Measurements from ENCODE around the gene TBX4.

TBX4 gene

GRCh38 chr17:61482467-61482866, 30.2 kb downstream of the TBX4 start:
- Histone ChIP-seq H3K27me3 (ENCODE audit: control insufficient read depth in 5 of 5, insufficient read depth in 4 of 5, low read length in 5 of 5) (peaks cover 0 to 8% (median 3%) of the 10 kb centered on the region in 5 donors), H3K4me3 (ENCODE audit: low read depth in 1 of 5, low read length in 5 of 5) (no peak overlapping the region), H3K4me1 (ENCODE audit: control insufficient read depth in 5 of 5, insufficient read depth in 5 of 5, low read length in 5 of 5) (no peaks in the 10 kb centered on the region), H3K36me3 (ENCODE audit: control insufficient read depth in 5 of 5, insufficient read depth in 5 of 5, low read length in 5 of 5) (no peaks in the 10 kb centered on the region), H3K27ac (ENCODE audit: low read depth, low read length) (no peak overlapping the region), H3K9me3 (ENCODE audit: control insufficient read depth in 5 of 5, low read length in 5 of 5) (no peaks in the 10 kb centered on the region), H3K9ac (ENCODE audit: low read length in 5 of 5) (no peak overlapping the region)

- Histone ChIP-seq H3K9me3 (ENCODE audit: control insufficient read depth in 5 of 5, low read length in 5 of 5) (no peaks in the 10 kb centered on the region), H3K4me1 (ENCODE audit: control insufficient read depth in 5 of 5, insufficient read depth in 5 of 5, low read length in 5 of 5) (no peaks in the 10 kb centered on the region), H3K27me3 (ENCODE audit: control insufficient read depth in 5 of 5, insufficient read depth in 4 of 5, low read length in 5 of 5) (peaks cover 0 to 8% (median 3%) of the 10 kb centered on the region in 5 donors), H3K9ac (ENCODE audit: low read length in 5 of 5) (no peak overlapping the region), H3K27ac (ENCODE audit: low read depth, low read length) (no peak overlapping the region), H3K36me3 (ENCODE audit: control insufficient read depth in 5 of 5, insufficient read depth in 5 of 5, low read length in 5 of 5) (no peaks in the 10 kb centered on the region), H3K4me3 (ENCODE audit: low read depth in 1 of 5, low read length in 5 of 5) (no peak overlapping the region)
These were observed 31.5 kb downstream of the TBX4 start for GRCh38 chr17:61483778-61484116.

GRCh38 chr17:61484174-61484573, 32.0 kb downstream of the TBX4 start:
- Histone ChIP-seq H3K36me3 (ENCODE audit: control insufficient read depth in 5 of 5, insufficient read depth in 5 of 5, low read length in 5 of 5) (no peaks in the 10 kb centered on the region), H3K27me3 (ENCODE audit: control insufficient read depth in 5 of 5, insufficient read depth in 4 of 5, low read length in 5 of 5) (peaks cover 0 to 8% (median 3%) of the 10 kb centered on the region in 5 donors), H3K9ac (ENCODE audit: low read length in 5 of 5) (no peak overlapping the region), H3K4me1 (ENCODE audit: control insufficient read depth in 5 of 5, insufficient read depth in 5 of 5, low read length in 5 of 5) (no peaks in the 10 kb centered on the region), H3K9me3 (ENCODE audit: control insufficient read depth in 5 of 5, low read length in 5 of 5) (no peaks in the 10 kb centered on the region), H3K4me3 (ENCODE audit: low read depth in 1 of 5, low read length in 5 of 5) (no peak overlapping the region), H3K27ac (ENCODE audit: low read depth, low read length) (no peak overlapping the region)

GRCh38 chr17:61485067-61485775, 33.0 kb downstream of the TBX4 start:
- Histone ChIP-seq H3K4me1 (ENCODE audit: control insufficient read depth in 5 of 5, insufficient read depth in 5 of 5, low read length in 5 of 5) (no peaks in the 10 kb centered on the region), H3K9ac (ENCODE audit: low read length in 5 of 5) (no peak overlapping the region), H3K9me3 (ENCODE audit: control insufficient read depth in 5 of 5, low read length in 5 of 5) (no peaks in the 10 kb centered on the region), H3K4me3 (ENCODE audit: low read depth in 1 of 5, low read length in 5 of 5) (no peak overlapping the region), H3K36me3 (ENCODE audit: control insufficient read depth in 5 of 5, insufficient read depth in 5 of 5, low read length in 5 of 5) (no peaks in the 10 kb centered on the region), H3K27ac (ENCODE audit: low read depth, low read length) (no peak overlapping the region), H3K27me3 (ENCODE audit: control insufficient read depth in 5 of 5, insufficient read depth in 4 of 5, low read length in 5 of 5) (peaks cover 0 to 8% (median 3%) of the 10 kb centered on the region in 5 donors)

- no peak overlapping the region for H3K4me3 ChIP-seq (ENCODE audit: low read depth in 1 of 5, low read length in 5 of 5)
- H3K36me3 ChIP-seq (ENCODE audit: control insufficient read depth in 5 of 5, insufficient read depth in 5 of 5, low read length in 5 of 5) = no peaks in the 10 kb centered on the region
These were observed 34.2 kb downstream of the TBX4 start for GRCh38 chr17:61486135-61487120.

GRCh38 chr17:61487161-61487988, 35.2 kb downstream of the TBX4 start:
- Histone ChIP-seq H3K36me3 (ENCODE audit: control insufficient read depth in 5 of 5, insufficient read depth in 5 of 5, low read length in 5 of 5) (no peaks in the 10 kb centered on the region), H3K27me3 (ENCODE audit: control insufficient read depth in 5 of 5, insufficient read depth in 4 of 5, low read length in 5 of 5) (peaks cover 0 to 8% (median 3%) of the 10 kb centered on the region in 5 donors), H3K4me3 (ENCODE audit: low read depth in 1 of 5, low read length in 5 of 5) (no peak overlapping the region), H3K4me1 (ENCODE audit: control insufficient read depth in 5 of 5, insufficient read depth in 5 of 5, low read length in 5 of 5) (no peaks in the 10 kb centered on the region), H3K9ac (ENCODE audit: low read length in 5 of 5) (no peak overlapping the region), H3K9me3 (ENCODE audit: control insufficient read depth in 5 of 5, low read length in 5 of 5) (no peaks in the 10 kb centered on the region), H3K27ac (ENCODE audit: low read depth, low read length) (no peak overlapping the region)

More at GRCh38 chr17:61486135-61487120, 34.2 kb downstream of the TBX4 start:
- no peaks in the 10 kb centered on the region for H3K4me1 ChIP-seq (ENCODE audit: control insufficient read depth in 5 of 5, insufficient read depth in 5 of 5, low read length in 5 of 5)
- peaks cover 0 to 8% (median 3%) of the 10 kb centered on the region in 5 donors for H3K27me3 ChIP-seq (ENCODE audit: control insufficient read depth in 5 of 5, insufficient read depth in 4 of 5, low read length in 5 of 5)
- no peak overlapping the region for H3K9ac ChIP-seq (ENCODE audit: low read length in 5 of 5)
- H3K27ac ChIP-seq (ENCODE audit: low read depth, low read length) = no peak overlapping the region
- no peaks in the 10 kb centered on the region for H3K9me3 ChIP-seq (ENCODE audit: control insufficient read depth in 5 of 5, low read length in 5 of 5)

GRCh38 chr17:61487989-61488595, 35.9 kb downstream of the TBX4 start:
- H3K4me1 ChIP-seq (ENCODE audit: control insufficient read depth in 5 of 5, insufficient read depth in 5 of 5, low read length in 5 of 5) = no peaks in the 10 kb centered on the region

GRCh38 chr17:61488878-61489718, 36.9 kb downstream of the TBX4 start:
- peaks cover 0 to 8% (median 3%) of the 10 kb centered on the region in 5 donors for H3K27me3 ChIP-seq (ENCODE audit: control insufficient read depth in 5 of 5, insufficient read depth in 4 of 5, low read length in 5 of 5)

More at GRCh38 chr17:61487989-61488595, 35.9 kb downstream of the TBX4 start:
- Histone ChIP-seq H3K36me3 (ENCODE audit: control insufficient read depth in 5 of 5, insufficient read depth in 5 of 5, low read length in 5 of 5) (no peaks in the 10 kb centered on the region), H3K4me3 (ENCODE audit: low read depth in 1 of 5, low read length in 5 of 5) (no peak overlapping the region), H3K27me3 (ENCODE audit: control insufficient read depth in 5 of 5, insufficient read depth in 4 of 5, low read length in 5 of 5) (peaks cover 0 to 8% (median 3%) of the 10 kb centered on the region in 5 donors), H3K9me3 (ENCODE audit: control insufficient read depth in 5 of 5, low read length in 5 of 5) (no peaks in the 10 kb centered on the region), H3K27ac (ENCODE audit: low read depth, low read length) (no peak overlapping the region), H3K9ac (ENCODE audit: low read length in 5 of 5) (no peak overlapping the region)

More at GRCh38 chr17:61488878-61489718, 36.9 kb downstream of the TBX4 start:
- Histone ChIP-seq H3K9me3 (ENCODE audit: control insufficient read depth in 5 of 5, low read length in 5 of 5) (no peaks in the 10 kb centered on the region), H3K36me3 (ENCODE audit: control insufficient read depth in 5 of 5, insufficient read depth in 5 of 5, low read length in 5 of 5) (no peaks in the 10 kb centered on the region), H3K4me3 (ENCODE audit: low read depth in 1 of 5, low read length in 5 of 5) (no peak overlapping the region), H3K9ac (ENCODE audit: low read length in 5 of 5) (no peak overlapping the region), H3K27ac (ENCODE audit: low read depth, low read length) (no peak overlapping the region), H3K4me1 (ENCODE audit: control insufficient read depth in 5 of 5, insufficient read depth in 5 of 5, low read length in 5 of 5) (no peaks in the 10 kb centered on the region)

All from subcutaneous abdominal adipose tissue (tissue), 5 donors.